ENCODE results near the gene RARA. TPM values are rescaled to one million over a fixed set of nuclear protein-coding genes. Genes with fewer than 3 reads are reported as not detected.
"Not testable (repeated sequence)": the region's sequence is repeated elsewhere in the genome, so short reads cannot be mapped to it uniquely, and the experiment has no call there.

Gene RARA
- total RNA-seq, 1 experiment from 2014 or later = 21.8 TPM

- no peak for DNase-seq
- H3K27ac ChIP-seq = no peak overlapping the region
- BruUV-seq (replicated peaks) = no TSS peak
- no peaks in the 10 kb centered on the region for H3K79me2 ChIP-seq (ENCODE audit: low read depth)
- TF ChIP-seq EZH2 (IDR thresholded peaks at IDR 0.05; ENCODE audit: low read depth) (no peak), CTCF (conservative IDR thresholded peaks at IDR 0.05) (no peak)
- no peak overlapping the region for H3K4me2 ChIP-seq
- H3K9me3 ChIP-seq (ENCODE audit: insufficient read depth, low read depth) = no peaks in the 10 kb centered on the region
- H3K4me3 ChIP-seq = no peak overlapping the region
- H3K36me3 ChIP-seq (ENCODE audit: low read depth) = no peaks in the 10 kb centered on the region
- peaks cover 2% of the 10 kb centered on the region; the same call in 1 of the 2 replicates for H3K4me1 ChIP-seq (replicated peaks; ENCODE audit: insufficient read depth)
- intact Hi-C loops (cut with micrococcal nuclease; ENCODE audit: unreplicated experiment) = no loop called here
- H3K9me2 ChIP-seq (ENCODE audit: insufficient read depth) = no peaks in the 10 kb centered on the region
- no peak overlapping the region for H2AFZ ChIP-seq
- ChIA-PET POLR2A (ENCODE audit: unreplicated experiment) (no interaction called here), CTCF (no interaction called here)
- no peaks in the 10 kb centered on the region for H3K27me3 ChIP-seq (ENCODE audit: insufficient read depth, low read depth)
- no peaks in the 10 kb centered on the region for H4K20me1 ChIP-seq (ENCODE audit: insufficient read depth)
- H3F3A ChIP-seq (ENCODE audit: insufficient read depth, low read depth) = peaks cover 1% of the 10 kb centered on the region; the same call in 1 of the 2 replicates
Observed at GRCh38 chr17:40377832-40378231, 68.9 kb downstream of the RARA start.

GRCh38 chr17:40378966-40379365 lies 70.0 kb downstream of the RARA start:
- H3K4me2 ChIP-seq = no peak overlapping the region
- ChIA-PET POLR2A (ENCODE audit: unreplicated experiment) (no interaction called here), CTCF (no interaction called here)
- H3K27ac ChIP-seq = no peak overlapping the region
- intact Hi-C loops (cut with micrococcal nuclease; ENCODE audit: unreplicated experiment) = no loop called here
- no peaks in the 10 kb centered on the region for H3K79me2 ChIP-seq (ENCODE audit: low read depth)
- H3K4me1 ChIP-seq (replicated peaks; ENCODE audit: insufficient read depth) = no peaks in the 10 kb centered on the region
- H3F3A ChIP-seq (ENCODE audit: insufficient read depth, low read depth) = peaks cover 8% of the 10 kb centered on the region; the same call in 1 of the 2 replicates
- no peak overlapping the region for H3K4me3 ChIP-seq
- H3K9me2 ChIP-seq (ENCODE audit: insufficient read depth) = no peaks in the 10 kb centered on the region
- no TSS peak for BruUV-seq (replicated peaks)
- H4K20me1 ChIP-seq (ENCODE audit: insufficient read depth) = no peaks in the 10 kb centered on the region
- H3K9me3 ChIP-seq (ENCODE audit: insufficient read depth, low read depth) = no peaks in the 10 kb centered on the region
- H3K36me3 ChIP-seq (ENCODE audit: low read depth) = no peaks in the 10 kb centered on the region
- no peak for TF ChIP-seq CTCF (conservative IDR thresholded peaks at IDR 0.05)
- TF ChIP-seq EZH2 (IDR thresholded peaks at IDR 0.05; ENCODE audit: low read depth) = no peak
- no peak overlapping the region for H2AFZ ChIP-seq
- H3K27me3 ChIP-seq (ENCODE audit: insufficient read depth, low read depth) = no peaks in the 10 kb centered on the region
- DNase-seq = no peak

- Histone ChIP-seq H4K20me1 (ENCODE audit: insufficient read depth) (no peaks in the 10 kb centered on the region), H3K79me2 (ENCODE audit: low read depth) (no peaks in the 10 kb centered on the region), H3K4me1 (replicated peaks; ENCODE audit: insufficient read depth) (no peaks in the 10 kb centered on the region), H3K4me3 (no peak overlapping the region), H3K27ac (no peak overlapping the region), H2AFZ (no peak overlapping the region), H3K9me2 (ENCODE audit: insufficient read depth) (no peaks in the 10 kb centered on the region), H3F3A (ENCODE audit: insufficient read depth, low read depth) (peaks cover 27% of the 10 kb centered on the region; the same call in 1 of the 2 replicates), H3K27me3 (ENCODE audit: insufficient read depth, low read depth) (no peaks in the 10 kb centered on the region), H3K36me3 (ENCODE audit: low read depth) (no peaks in the 10 kb centered on the region), H3K4me2 (no peak overlapping the region), H3K9me3 (ENCODE audit: insufficient read depth, low read depth) (no peaks in the 10 kb centered on the region)
- no TSS peak for BruUV-seq (replicated peaks)
- no peak for TF ChIP-seq EZH2 (IDR thresholded peaks at IDR 0.05; ENCODE audit: low read depth)
- no peak for TF ChIP-seq CTCF (conservative IDR thresholded peaks at IDR 0.05)
- no peak for DNase-seq
- CTCF ChIA-PET = no interaction called here
- POLR2A ChIA-PET (ENCODE audit: unreplicated experiment) = no interaction called here
- intact Hi-C loops (cut with micrococcal nuclease; ENCODE audit: unreplicated experiment) = no loop called here
Observed at GRCh38 chr17:40382251-40382650, 73.3 kb downstream of the RARA start.

GRCh38 chr17:40386555-40386954 lies 77.6 kb downstream of the RARA start:
- H3K79me2 ChIP-seq (ENCODE audit: low read depth); H3K9me3 ChIP-seq (ENCODE audit: insufficient read depth, low read depth); H3K4me2 ChIP-seq; H3K9me2 ChIP-seq (ENCODE audit: insufficient read depth); H3K4me3 ChIP-seq; CTCF ChIA-PET; intact Hi-C loops (cut with micrococcal nuclease; ENCODE audit: unreplicated experiment); DNase-seq; H3K27ac ChIP-seq; POLR2A ChIA-PET (ENCODE audit: unreplicated experiment); H3K27me3 ChIP-seq (ENCODE audit: insufficient read depth, low read depth); H4K20me1 ChIP-seq (ENCODE audit: insufficient read depth); H3K4me1 ChIP-seq (replicated peaks; ENCODE audit: insufficient read depth); H2AFZ ChIP-seq: not testable (repeated sequence)
- Histone ChIP-seq H3K36me3 (ENCODE audit: low read depth) (peaks cover 11% of the 10 kb centered on the region), H3F3A (ENCODE audit: insufficient read depth, low read depth) (peaks cover 66% of the 10 kb centered on the region)
- BruUV-seq (replicated peaks) = TSS peak; percentile 11

Data from PC-9 (cell line).